K562 (cell line): ENCODE measurements around the gene PMVK. TPM values are rescaled to one million over a fixed set of nuclear protein-coding genes. Genes with fewer than 3 reads are reported as not detected.

ENCODE experiments used
- CBX3 ChIP-seq, 2 experiments: IDR thresholded peaks; 1 replicate in 1 of 2; 2 replicates in 1 of 2; pipeline ENCODE4 v1.6.1; 2012; ENCODE audit warnings: inconsistent platforms in 2 of 2, low read length in 2 of 2, borderline replicate concordance in 1 of 2, control low read depth in 1 of 2
- PCBP2 ChIP-seq: fragments of 200-400 bp; formaldehyde crosslinking; IDR thresholded peaks from 2 replicates; pipeline ENCODE4 v1.6.1; 2018; ENCODE audit warnings: low read length, low read depth, mild to moderate bottlenecking, moderate library complexity; ENCODE audit not compliant: poor library complexity, severe bottlenecking
- RBM34 ChIP-seq: fragments of 200-400 bp; formaldehyde crosslinking; IDR thresholded peaks from 2 replicates; pipeline ENCODE4 v1.6.1; 2018; ENCODE audit warnings: low read length, borderline replicate concordance; ENCODE audit not compliant: insufficient read depth
- SMARCE1 ChIP-seq: fragments of 450-650 bp; IDR thresholded peaks from 2 replicates; pipeline ENCODE4 v1.7.1; 2016; ENCODE audit warnings: mild to moderate bottlenecking
- ZNF316 ChIP-seq: fragments of 450-650 bp; IDR thresholded peaks from 2 replicates; pipeline ENCODE4 v1.6.1; 2016
- polyA plus RNA-seq, 8 experiments: library from polyadenylated mRNA; depleted of rRNA in 4 of 8; stranded (reverse) in 5 of 8; unstranded in 3 of 8; fragments of >200 nt; fragmentation: Nextera tagmentation in 2 of 8; fragmentation: Illumina TruSeq in 1 of 8; extraction: Ambion mirVana in 2 of 8; extraction: Trizol in 1 of 8; gene quantifications; 2 replicates each; pipeline versions ENCODE4 v1.2.1 to v1.2.3, GENCODE V29; 2011 to 2014; ENCODE audit warnings: inconsistent platforms in 1 of 8, missing spikeins in 1 of 8
- total RNA-seq, 7 experiments: library from RNA; depleted of rRNA in 6 of 7; stranded (reverse); fragments of >200 nt in 6 of 7; fragmentation: Illumina TruSeq in 2 of 7; extraction: Trizol in 2 of 7; gene quantifications; 2 replicates each; pipeline versions ENCODE4 v1.2.1 to v1.2.3, GENCODE V29; 2011 to 2021; ENCODE audit warnings: low replicate concordance in 1 of 7
- TF ChIP-seq, protein P1 (sequence below): fragments of 200-800 bp; sonication (Bioruptor generic); IDR thresholded peaks from 2 replicates; pipeline ENCODE4 v1.6.1; 2017; ENCODE audit warnings: missing genetic modification characterization, missing compliant biosample characterization
- TF ChIP-seq, protein P2 (sequence below): fragments of 450-650 bp; formaldehyde crosslinking; IDR thresholded peaks from 2 replicates; pipeline ENCODE4 v1.4.0; 2020; ENCODE audit warnings: mild to moderate bottlenecking
- TF ChIP-seq, protein P3 (sequence below), 3 experiments: IDR thresholded peaks in 2 of 3; conservative IDR thresholded peaks in 1 of 3; 2 replicates each; pipeline ENCODE4 v1.5.1; 2011 to 2012; ENCODE audit warnings: low read length in 3 of 3, mild to moderate bottlenecking in 3 of 3, control low read depth in 2 of 3, improper control_type of control experiment in 1 of 3, inconsistent platforms in 1 of 3, low read depth in 1 of 3, mixed read lengths in 1 of 3, moderate library complexity in 1 of 3; ENCODE audit not compliant: insufficient read depth in 2 of 3

Gene PMVK
- total and polyA plus RNA-seq, 9 of the 15 experiments (the other 6 are each of a cell fraction or from before 2014, with no cell fraction given): 1.1 to 15.3 (median 6.3) TPM

DNA sequence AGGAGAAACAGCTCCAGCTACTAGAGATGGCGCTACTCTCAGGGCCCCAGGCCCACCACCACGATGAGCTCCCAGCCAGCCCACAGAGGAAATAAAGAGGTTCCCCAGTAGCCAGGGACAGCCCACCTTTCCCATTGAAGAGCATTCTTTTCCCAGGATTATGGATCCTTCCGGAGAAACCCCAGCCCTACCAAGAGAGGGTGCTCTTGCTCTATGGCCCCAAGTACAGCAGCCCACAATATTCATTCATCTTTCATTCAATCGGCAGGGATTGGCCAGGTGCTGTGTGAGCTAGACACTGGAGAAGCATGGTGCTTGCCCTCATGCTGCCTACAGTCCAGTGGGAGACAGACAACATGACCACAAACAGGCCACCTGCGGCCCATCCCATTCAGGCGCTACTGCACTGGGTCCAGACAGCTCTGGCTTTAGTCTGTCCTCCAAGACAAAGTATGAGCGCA lies 29.9 kb downstream of the PMVK start (continued):
- TF ChIP-seq, protein P1, sequence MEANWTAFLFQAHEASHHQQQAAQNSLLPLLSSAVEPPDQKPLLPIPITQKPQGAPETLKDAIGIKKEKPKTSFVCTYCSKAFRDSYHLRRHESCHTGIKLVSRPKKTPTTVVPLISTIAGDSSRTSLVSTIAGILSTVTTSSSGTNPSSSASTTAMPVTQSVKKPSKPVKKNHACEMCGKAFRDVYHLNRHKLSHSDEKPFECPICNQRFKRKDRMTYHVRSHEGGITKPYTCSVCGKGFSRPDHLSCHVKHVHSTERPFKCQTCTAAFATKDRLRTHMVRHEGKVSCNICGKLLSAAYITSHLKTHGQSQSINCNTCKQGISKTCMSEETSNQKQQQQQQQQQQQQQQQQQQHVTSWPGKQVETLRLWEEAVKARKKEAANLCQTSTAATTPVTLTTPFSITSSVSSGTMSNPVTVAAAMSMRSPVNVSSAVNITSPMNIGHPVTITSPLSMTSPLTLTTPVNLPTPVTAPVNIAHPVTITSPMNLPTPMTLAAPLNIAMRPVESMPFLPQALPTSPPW (CRISPR knock-in tag): no peak
- no peak for TF ChIP-seq RBM34
- 0 out of 3 replicates have a peak, but pooled peaks of 1 of the 2 experiments have one; percentile 22 for TF ChIP-seq CBX3 (IDR thresholded peaks at IDR 0.05; ENCODE audit: borderline replicate concordance in 1 of 2, low read length in 2 of 2)
- TF ChIP-seq PCBP2: no peak
- TF ChIP-seq, protein P2, sequence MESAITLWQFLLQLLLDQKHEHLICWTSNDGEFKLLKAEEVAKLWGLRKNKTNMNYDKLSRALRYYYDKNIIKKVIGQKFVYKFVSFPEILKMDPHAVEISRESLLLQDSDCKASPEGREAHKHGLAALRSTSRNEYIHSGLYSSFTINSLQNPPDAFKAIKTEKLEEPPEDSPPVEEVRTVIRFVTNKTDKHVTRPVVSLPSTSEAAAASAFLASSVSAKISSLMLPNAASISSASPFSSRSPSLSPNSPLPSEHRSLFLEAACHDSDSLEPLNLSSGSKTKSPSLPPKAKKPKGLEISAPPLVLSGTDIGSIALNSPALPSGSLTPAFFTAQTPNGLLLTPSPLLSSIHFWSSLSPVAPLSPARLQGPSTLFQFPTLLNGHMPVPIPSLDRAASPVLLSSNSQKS: no peak
- TF ChIP-seq, protein P3, sequence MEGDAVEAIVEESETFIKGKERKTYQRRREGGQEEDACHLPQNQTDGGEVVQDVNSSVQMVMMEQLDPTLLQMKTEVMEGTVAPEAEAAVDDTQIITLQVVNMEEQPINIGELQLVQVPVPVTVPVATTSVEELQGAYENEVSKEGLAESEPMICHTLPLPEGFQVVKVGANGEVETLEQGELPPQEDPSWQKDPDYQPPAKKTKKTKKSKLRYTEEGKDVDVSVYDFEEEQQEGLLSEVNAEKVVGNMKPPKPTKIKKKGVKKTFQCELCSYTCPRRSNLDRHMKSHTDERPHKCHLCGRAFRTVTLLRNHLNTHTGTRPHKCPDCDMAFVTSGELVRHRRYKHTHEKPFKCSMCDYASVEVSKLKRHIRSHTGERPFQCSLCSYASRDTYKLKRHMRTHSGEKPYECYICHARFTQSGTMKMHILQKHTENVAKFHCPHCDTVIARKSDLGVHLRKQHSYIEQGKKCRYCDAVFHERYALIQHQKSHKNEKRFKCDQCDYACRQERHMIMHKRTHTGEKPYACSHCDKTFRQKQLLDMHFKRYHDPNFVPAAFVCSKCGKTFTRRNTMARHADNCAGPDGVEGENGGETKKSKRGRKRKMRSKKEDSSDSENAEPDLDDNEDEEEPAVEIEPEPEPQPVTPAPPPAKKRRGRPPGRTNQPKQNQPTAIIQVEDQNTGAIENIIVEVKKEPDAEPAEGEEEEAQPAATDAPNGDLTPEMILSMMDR (IDR thresholded peaks at IDR 0.05 in 2 of 3, conservative IDR thresholded peaks at IDR 0.05 in 1 of 3; ENCODE audit: insufficient read depth in 2 of 3, low read depth in 1 of 3, low read length in 3 of 3): peak; percentile 38 to 47 (median 41); a peak in 4 of 6 replicates
- no peak for TF ChIP-seq SMARCE1
- TF ChIP-seq ZNF316: peak; percentile 57; the same call in 1 of the 2 replicates
- TF ChIP-seq, all 486 proteins: peak for 5
